ENCODE results near the gene KRT8. TPM values are rescaled to one million over a fixed set of nuclear protein-coding genes. Genes with fewer than 3 reads are reported as not detected.

KRT8 gene
- total and polyA plus RNA-seq, 2 of the 13 experiments (the other 11 are each of a cell fraction or from before 2014, with no cell fraction given), result 498 to 718 TPM

- no peak for TF ChIP-seq MED1 (CRISPR knock-in tag; IDR thresholded peaks at IDR 0.05)
- no peak for TF ChIP-seq SOX13 (IDR thresholded peaks at IDR 0.05)
- no peak for TF ChIP-seq SOX13 (CRISPR knock-in tag; conservative IDR thresholded peaks at IDR 0.05 in 1 of 2, IDR thresholded peaks at IDR 0.05 in 1 of 2)
- no peak for TF ChIP-seq NFKB2 (CRISPR knock-in tag; IDR thresholded peaks at IDR 0.05; ENCODE audit: borderline replicate concordance)
- TF ChIP-seq ZNF75D (CRISPR knock-in tag; IDR thresholded peaks at IDR 0.05; ENCODE audit: borderline replicate concordance), result no peak
- no peak for TF ChIP-seq NFATC3 (CRISPR knock-in tag; IDR thresholded peaks at IDR 0.05)
- TF ChIP-seq ZNF605 (CRISPR knock-in tag; IDR thresholded peaks at IDR 0.05), result 0 out of 2 replicates have a peak, but pooled peaks have one; percentile 19
- no peak for TF ChIP-seq PAWR (CRISPR knock-in tag; IDR thresholded peaks at IDR 0.05; ENCODE audit: borderline replicate concordance)
- TF ChIP-seq ZBTB38 (CRISPR knock-in tag; IDR thresholded peaks at IDR 0.05), result 0 out of 2 replicates have a peak, but pooled peaks have one; percentile 35
- no peak for TF ChIP-seq ZNF879 (CRISPR knock-in tag; IDR thresholded peaks at IDR 0.05)
- TF ChIP-seq KIAA2018 (CRISPR knock-in tag; IDR thresholded peaks at IDR 0.05; ENCODE audit: borderline replicate concordance), result no peak
- TF ChIP-seq PAX8 (CRISPR knock-in tag; IDR thresholded peaks at IDR 0.05; ENCODE audit: borderline replicate concordance), result 0 out of 2 replicates have a peak, but pooled peaks have one; percentile 33
- no peak for TF ChIP-seq ZNF674 (CRISPR knock-in tag; IDR thresholded peaks at IDR 0.05; ENCODE audit: low read depth)
- no peak for TF ChIP-seq ZNF883 (CRISPR knock-in tag; IDR thresholded peaks at IDR 0.05; ENCODE audit: not compliant biosample characterization)
- 0 out of 2 replicates have a peak, but pooled peaks have one; percentile 31 for TF ChIP-seq ZNF556 (CRISPR knock-in tag; IDR thresholded peaks at IDR 0.05; ENCODE audit: borderline replicate concordance)
- TF ChIP-seq, protein P1, sequence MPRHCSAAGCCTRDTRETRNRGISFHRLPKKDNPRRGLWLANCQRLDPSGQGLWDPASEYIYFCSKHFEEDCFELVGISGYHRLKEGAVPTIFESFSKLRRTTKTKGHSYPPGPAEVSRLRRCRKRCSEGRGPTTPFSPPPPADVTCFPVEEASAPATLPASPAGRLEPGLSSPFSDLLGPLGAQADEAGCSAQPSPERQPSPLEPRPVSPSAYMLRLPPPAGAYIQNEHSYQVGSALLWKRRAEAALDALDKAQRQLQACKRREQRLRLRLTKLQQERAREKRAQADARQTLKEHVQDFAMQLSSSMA (CRISPR knock-in tag; IDR thresholded peaks at IDR 0.05), result no peak
- no peak for TF ChIP-seq SALL2 (CRISPR knock-in tag; IDR thresholded peaks at IDR 0.05)
- TF ChIP-seq TFDP1 (CRISPR knock-in tag; IDR thresholded peaks at IDR 0.05; ENCODE audit: borderline replicate concordance), result no peak
- TF ChIP-seq, protein P2, sequence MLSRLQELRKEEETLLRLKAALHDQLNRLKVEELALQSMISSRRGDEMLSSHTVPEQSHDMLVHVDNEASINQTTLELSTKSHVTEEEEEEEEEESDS (CRISPR knock-in tag; IDR thresholded peaks at IDR 0.05; ENCODE audit: borderline replicate concordance), result no peak
These were observed 26.1 kb downstream of the KRT8 start (continued) for GRCh38 chr12:52878507-52879393.
